ENCODE measurements around the gene PKD1L1. TPM values are rescaled to one million over a fixed set of nuclear protein-coding genes. Genes with fewer than 3 reads are reported as not detected.

Gene PKD1L1
- total RNA-seq, 1 experiment from 2014 or later, result 0.17 TPM

GRCh38 chr7:47906883-47907282 lies 41.4 kb downstream of the PKD1L1 start:
- no peak overlapping the region for H4K8ac ChIP-seq (replicated peaks; ENCODE audit: insufficient read length, low read depth, low read length)
- H3K9me3 Mint-ChIP-seq, result no peaks in the 10 kb centered on the region

More at GRCh38 chr7:47906883-47907282, 41.4 kb downstream of the PKD1L1 start:
- H3K23me2 ChIP-seq (ENCODE audit: insufficient read length, low read depth, low read length, poor library complexity, severe bottlenecking), result no peaks in the 10 kb centered on the region
- H3K56ac ChIP-seq (ENCODE audit: insufficient read length, low read depth, low read length), result no peak overlapping the region
- H3K23ac ChIP-seq (ENCODE audit: insufficient read length, low read depth, low read length), result no peak overlapping the region
- H3K79me2 ChIP-seq (ENCODE audit: insufficient read depth, low read length), result no peaks in the 10 kb centered on the region
- no peak overlapping the region for H3K9ac ChIP-seq (ENCODE audit: extremely low read depth, insufficient read length, low read length)
- no peaks in the 10 kb centered on the region for H3K79me1 ChIP-seq (ENCODE audit: insufficient read depth, low read depth, low read length, poor library complexity, severe bottlenecking)
- H3T11ph ChIP-seq (ENCODE audit: low read length), result no peak overlapping the region
- H2BK5ac ChIP-seq (ENCODE audit: insufficient read length, low read length), result no peak overlapping the region
- no peaks in the 10 kb centered on the region for H3K9me3 ChIP-seq (ENCODE audit: control insufficient read depth, low read depth, low read length)
- Mint-ChIP-seq H3K27me3 (ENCODE audit: low read depth) (peaks cover 2% of the 10 kb centered on the region; the same call in 1 of the 2 replicates), H3K4me3 (no peak overlapping the region), H3K27ac (no peak overlapping the region), H3K36me3 (ENCODE audit: insufficient read depth in 1 of 3, low read depth in 3 of 3) (no peaks in the 10 kb centered on the region), H3K4me1 (peaks cover 47 to 53% of the 10 kb centered on the region in 2 experiments)
- H4K20me1 ChIP-seq (ENCODE audit: control insufficient read depth, insufficient read depth, insufficient read length), result no peaks in the 10 kb centered on the region
- H3K18ac ChIP-seq (ENCODE audit: insufficient read length, low read depth, low read length), result no peak overlapping the region
- no peak overlapping the region for H3K4ac ChIP-seq (ENCODE audit: low read depth, low read length)
- no peak overlapping the region for H4K91ac ChIP-seq (ENCODE audit: insufficient read length, low read depth, low read length)
- no peak overlapping the region for H3K14ac ChIP-seq (ENCODE audit: insufficient read depth, low read length)
- H2BK20ac ChIP-seq (ENCODE audit: low read depth, low read length, poor library complexity, severe bottlenecking), result no peak overlapping the region
- peaks cover 8% of the 10 kb centered on the region for H3K4me1 ChIP-seq (ENCODE audit: insufficient read depth, low read length)
- no peak overlapping the region for H2BK120ac ChIP-seq (ENCODE audit: low read depth, low read length, poor library complexity, severe bottlenecking)
- H3K4me2 ChIP-seq (ENCODE audit: insufficient read depth, insufficient read length, low read length), result no peak overlapping the region
- no peak for DNase-seq
- no peaks in the 10 kb centered on the region for H3K27me3 ChIP-seq (ENCODE audit: insufficient read depth, low read length)
- no peak overlapping the region for H2BK12ac ChIP-seq (ENCODE audit: insufficient read length, low read depth, low read length)
- no peak overlapping the region for H3K27ac ChIP-seq (ENCODE audit: insufficient read length, low read depth, low read length)
- H2BK15ac ChIP-seq (ENCODE audit: low read depth, low read length), result no peak overlapping the region
- H2AFZ ChIP-seq (ENCODE audit: low read length), result no peak overlapping the region
- no peak for TF ChIP-seq CTCF (conservative IDR thresholded peaks at IDR 0.05)
- no peak overlapping the region for H4K5ac ChIP-seq (ENCODE audit: insufficient read length, low read depth, low read length)
- H2AK5ac ChIP-seq (ENCODE audit: insufficient read length, low read length), result no peak overlapping the region
- WGBS (ENCODE audit: extremely low coverage, insufficient read length, low lambda C conversion rate), result no CpG with 5 or more reads among the region's 3 CpGs
